Glutamatergic neuron (in vitro differentiated cells): ENCODE data around the gene MAPK8IP2. TPM values are rescaled to one million over a fixed set of nuclear protein-coding genes. Genes with fewer than 3 reads are reported as not detected.
"Not testable (repeated sequence)": the region's sequence is repeated elsewhere in the genome, so short reads cannot be mapped to it uniquely, and the experiment has no call there.

Source experiments
- DNase-seq: peaks from one replicate; pipeline ENCODE4 v3.0.0; 2022
- H3K27ac Mint-ChIP-seq: one replicate; pipeline ENCODE4 v1.8.0; 2020; ENCODE audit warnings: mild to moderate bottlenecking, mixed read lengths, inconsistent platforms; ENCODE audit not compliant: unreplicated experiment
- H3K27me3 Mint-ChIP-seq: one replicate; pipeline ENCODE4 v1.8.0; 2020; ENCODE audit warnings: mild to moderate bottlenecking, moderate library complexity, mixed read lengths, inconsistent platforms; ENCODE audit not compliant: unreplicated experiment
- H3K36me3 Mint-ChIP-seq: one replicate; pipeline ENCODE4 v1.8.0; 2020; ENCODE audit warnings: mild to moderate bottlenecking, mixed read lengths, inconsistent platforms; ENCODE audit not compliant: unreplicated experiment
- H3K4me1 Mint-ChIP-seq: one replicate; pipeline ENCODE4 v1.8.0; 2020; ENCODE audit warnings: mild to moderate bottlenecking, low read depth, mixed read lengths, inconsistent platforms; ENCODE audit not compliant: unreplicated experiment
- H3K4me3 Mint-ChIP-seq: one replicate; pipeline ENCODE4 v1.8.0; 2020; ENCODE audit warnings: mild to moderate bottlenecking, mixed read lengths, inconsistent platforms; ENCODE audit not compliant: unreplicated experiment
- H3K9me3 Mint-ChIP-seq: one replicate; pipeline ENCODE4 v1.8.0; 2020; ENCODE audit warnings: mild to moderate bottlenecking, moderate library complexity, mixed read lengths, inconsistent platforms; ENCODE audit not compliant: unreplicated experiment
- CTCF ChIP-seq: fragments of 200-600 bp; sonication (generic); IDR thresholded peaks from one replicate; pipeline ENCODE4 v1.5.0; 2021; ENCODE audit not compliant: partially characterized antibody, unreplicated experiment
- total RNA-seq: library from RNA; stranded (reverse); fragmentation: NEBNext Ultra II Directional; extraction: Animal tissue kit (Norgen Biotek cat#: 25700); gene quantifications from one replicate; pipeline ENCODE4 v1.2.1, GENCODE V29; 2021; ENCODE audit not compliant: unreplicated experiment

MAPK8IP2 gene
- total RNA-seq, 1 donor from 2014 or later = 143 TPM

GRCh38 chr22:50635591-50635990 lies 35.0 kb downstream of the MAPK8IP2 start:
- no peak for DNase-seq
- H3K4me1 Mint-ChIP-seq = peaks cover 15% of the 10 kb centered on the region
- no peak overlapping the region for H3K4me3 Mint-ChIP-seq
- H3K27me3 Mint-ChIP-seq = peaks cover 2% of the 10 kb centered on the region
- H3K27ac Mint-ChIP-seq = no peak overlapping the region
- H3K9me3 Mint-ChIP-seq = peaks cover 3% of the 10 kb centered on the region
- no peak for TF ChIP-seq CTCF
- H3K36me3 Mint-ChIP-seq = no peaks in the 10 kb centered on the region

- DNase-seq, H3K4me1 Mint-ChIP-seq: not testable (repeated sequence)
Measured at GRCh38 chr22:50640296-50640695, 39.7 kb downstream of the MAPK8IP2 start.

GRCh38 chr22:50640857-50641647 lies 40.5 kb downstream of the MAPK8IP2 start:
- no peak for DNase-seq
- TF ChIP-seq CTCF = no peak
- Mint-ChIP-seq H3K36me3 (no peaks in the 10 kb centered on the region), H3K27ac (no peak overlapping the region), H3K9me3 (peaks cover 5% of the 10 kb centered on the region), H3K27me3 (peaks cover 6% of the 10 kb centered on the region), H3K4me3 (no peak overlapping the region), H3K4me1 (peaks cover 8% of the 10 kb centered on the region)

More at GRCh38 chr22:50640296-50640695, 39.7 kb downstream of the MAPK8IP2 start:
- H3K27ac Mint-ChIP-seq, H3K36me3 Mint-ChIP-seq, H3K27me3 Mint-ChIP-seq, H3K9me3 Mint-ChIP-seq, H3K4me3 Mint-ChIP-seq: not testable (repeated sequence)

- no peak for DNase-seq
- H3K4me3 Mint-ChIP-seq = no peak overlapping the region
- H3K36me3 Mint-ChIP-seq = no peaks in the 10 kb centered on the region
- peaks cover 5% of the 10 kb centered on the region for H3K9me3 Mint-ChIP-seq
- peaks cover 8% of the 10 kb centered on the region for H3K4me1 Mint-ChIP-seq
- TF ChIP-seq CTCF = no peak
- peaks cover 4% of the 10 kb centered on the region for H3K27me3 Mint-ChIP-seq
- H3K27ac Mint-ChIP-seq = no peak overlapping the region
Measured at GRCh38 chr22:50641696-50642607, 41.4 kb downstream of the MAPK8IP2 start.

GRCh38 chr22:50643021-50643820 lies 42.6 kb downstream of the MAPK8IP2 start:
- DNase-seq, H3K27ac Mint-ChIP-seq, H3K27me3 Mint-ChIP-seq, H3K9me3 Mint-ChIP-seq, H3K4me1 Mint-ChIP-seq, H3K36me3 Mint-ChIP-seq, H3K4me3 Mint-ChIP-seq: not testable (repeated sequence)

- H3K4me1 Mint-ChIP-seq, H3K36me3 Mint-ChIP-seq, H3K27me3 Mint-ChIP-seq, H3K4me3 Mint-ChIP-seq, DNase-seq, H3K27ac Mint-ChIP-seq, H3K9me3 Mint-ChIP-seq: not testable (repeated sequence)
Measured at GRCh38 chr22:50643821-50644101, 43.2 kb downstream of the MAPK8IP2 start.
